H9 (cell line): ENCODE measurements around the gene HEYL. TPM values are rescaled to one million over a fixed set of nuclear protein-coding genes. Genes with fewer than 3 reads are reported as not detected.

ENCODE experiments used
- DNase-seq: peaks from one replicate; pipeline ENCODE4 v3.0.0-alpha.2; 2017
- H2AFZ ChIP-seq: one replicate; pipeline ENCODE4 v1.6.1; 2013; ENCODE audit warnings: mild to moderate bottlenecking, low read length, control low read depth, moderate library complexity
- H2AK5ac ChIP-seq: 2 replicates; pipeline ENCODE4 v1.6.1; 2013; ENCODE audit warnings: low read length, control low read depth, mixed read lengths; ENCODE audit not compliant: insufficient read length
- H2BK120ac ChIP-seq: one replicate; pipeline ENCODE4 v1.6.1; 2013; ENCODE audit warnings: low read depth, mild to moderate bottlenecking, low read length, control low read depth, inconsistent platforms; ENCODE audit not compliant: poor library complexity, severe bottlenecking
- H2BK12ac ChIP-seq: 2 replicates; pipeline ENCODE4 v1.6.1; 2013; ENCODE audit warnings: low read length, control low read depth, mixed read lengths, low read depth; ENCODE audit not compliant: insufficient read length
- H2BK15ac ChIP-seq: 2 replicates; pipeline ENCODE4 v1.6.1; 2013; ENCODE audit warnings: low read depth, low read length, control low read depth
- H2BK20ac ChIP-seq: one replicate; pipeline ENCODE4 v1.6.1; 2013; ENCODE audit warnings: low read depth, mild to moderate bottlenecking, low read length, control low read depth, inconsistent platforms; ENCODE audit not compliant: poor library complexity, severe bottlenecking
- H2BK5ac ChIP-seq: 2 replicates; pipeline ENCODE4 v1.6.1; 2013; ENCODE audit warnings: low read length, control low read depth, mixed read lengths; ENCODE audit not compliant: insufficient read length
- H3K14ac ChIP-seq: 2 replicates; pipeline ENCODE4 v1.6.1; 2013; ENCODE audit warnings: low read length, control low read depth; ENCODE audit not compliant: insufficient read depth
- H3K18ac ChIP-seq: 2 replicates; pipeline ENCODE4 v1.6.1; 2013; ENCODE audit warnings: low read depth, mild to moderate bottlenecking, mixed read lengths, low read length, control low read depth; ENCODE audit not compliant: insufficient read length
- H3K23ac ChIP-seq: 2 replicates; pipeline ENCODE4 v1.6.1; 2013; ENCODE audit warnings: low read length, control low read depth, mixed read lengths, low read depth; ENCODE audit not compliant: insufficient read length
- H3K23me2 ChIP-seq: 2 replicates; pipeline ENCODE4 v1.6.1; 2013; ENCODE audit warnings: low read depth, mild to moderate bottlenecking, mixed read lengths, low read length, control low read depth; ENCODE audit not compliant: insufficient read length, poor library complexity, severe bottlenecking
- H3K27ac ChIP-seq: 2 replicates; pipeline ENCODE4 v1.5.1; 2013; ENCODE audit warnings: low read length, control low read depth, mixed read lengths, low read depth; ENCODE audit not compliant: insufficient read length
- H3K27me3 ChIP-seq: 2 replicates; pipeline ENCODE4 v1.6.1; 2013; ENCODE audit warnings: low read length, control low read depth, inconsistent platforms; ENCODE audit not compliant: insufficient read depth
- H3K4ac ChIP-seq: 2 replicates; pipeline ENCODE4 v1.6.1; 2013; ENCODE audit warnings: low read depth, mild to moderate bottlenecking, control low read depth, inconsistent platforms, low read length, moderate library complexity
- H3K4me1 ChIP-seq: 2 replicates; pipeline ENCODE4 v1.6.1; 2013; ENCODE audit warnings: low read length, control low read depth, inconsistent platforms; ENCODE audit not compliant: insufficient read depth
- H3K4me2 ChIP-seq: 2 replicates; pipeline ENCODE4 v1.6.1; 2013; ENCODE audit warnings: low read length, control low read depth, mixed read lengths; ENCODE audit not compliant: insufficient read length, insufficient read depth
- H3K56ac ChIP-seq: 2 replicates; pipeline ENCODE4 v1.6.1; 2013; ENCODE audit warnings: low read depth, mild to moderate bottlenecking, mixed read lengths, low read length, control low read depth; ENCODE audit not compliant: insufficient read length
- H3K79me1 ChIP-seq: 2 replicates; pipeline ENCODE4 v1.6.1; 2013; ENCODE audit warnings: low read depth, mild to moderate bottlenecking, moderate library complexity, low read length, control low read depth, inconsistent platforms; ENCODE audit not compliant: insufficient read depth, poor library complexity, severe bottlenecking
- H3K79me2 ChIP-seq: 2 replicates; pipeline ENCODE4 v1.6.1; 2013; ENCODE audit warnings: low read length, control low read depth, inconsistent platforms; ENCODE audit not compliant: insufficient read depth
- H3K9ac ChIP-seq: 2 replicates; pipeline ENCODE4 v1.6.1; 2013; ENCODE audit warnings: low read length, control low read depth, mixed read lengths; ENCODE audit not compliant: insufficient read length; ENCODE audit errors: extremely low read depth
- H3K9me3 ChIP-seq: one replicate; pipeline ENCODE4 v1.6.1; 2013; ENCODE audit warnings: low read depth, low read length, inconsistent platforms; ENCODE audit not compliant: control insufficient read depth
- H3T11ph ChIP-seq: one replicate; pipeline ENCODE4 v1.6.1; 2013; ENCODE audit warnings: mild to moderate bottlenecking, low read length, control low read depth, inconsistent platforms
- H4K20me1 ChIP-seq: one replicate; pipeline ENCODE4 v1.6.1; 2013; ENCODE audit not compliant: control insufficient read depth, insufficient read length, insufficient read depth
- H4K5ac ChIP-seq: 2 replicates; pipeline ENCODE4 v1.6.1; 2013; ENCODE audit warnings: low read depth, mild to moderate bottlenecking, mixed read lengths, low read length, control low read depth; ENCODE audit not compliant: insufficient read length
- H4K8ac ChIP-seq: replicated peaks from 2 replicates; pipeline ENCODE4 v1.6.1; 2013; ENCODE audit warnings: low read length, control low read depth, mixed read lengths, low read depth; ENCODE audit not compliant: insufficient read length
- H4K91ac ChIP-seq: 2 replicates; pipeline ENCODE4 v1.6.1; 2013; ENCODE audit warnings: low read depth, mild to moderate bottlenecking, moderate library complexity, mixed read lengths, low read length, control low read depth; ENCODE audit not compliant: insufficient read length
- H3K27ac Mint-ChIP-seq, 3 experiments: 2 replicates in 2 of 3; 3 replicates in 1 of 3; pipeline ENCODE4 v1.8.0; 2020 to 2021; ENCODE audit warnings: mixed read lengths in 3 of 3, mild to moderate bottlenecking in 1 of 3, moderate library complexity in 1 of 3
- H3K27me3 Mint-ChIP-seq: 2 replicates; pipeline ENCODE4 v1.8.0; 2021; ENCODE audit warnings: low read depth, mild to moderate bottlenecking, moderate library complexity, mixed read lengths
- H3K36me3 Mint-ChIP-seq, 3 experiments: 2 replicates in 2 of 3; 3 replicates in 1 of 3; pipeline ENCODE4 v1.8.0; 2020 to 2021; ENCODE audit warnings: low read depth in 3 of 3, mixed read lengths in 3 of 3; ENCODE audit not compliant: insufficient read depth in 1 of 3
- H3K4me1 Mint-ChIP-seq, 2 experiments: 2 replicates each; pipeline ENCODE4 v1.8.0; 2020; ENCODE audit warnings: mixed read lengths in 2 of 2
- H3K4me3 Mint-ChIP-seq, 2 experiments: 2 replicates in 1 of 2; 3 replicates in 1 of 2; pipeline ENCODE4 v1.8.0; 2020 to 2021; ENCODE audit warnings: mild to moderate bottlenecking in 2 of 2, mixed read lengths in 2 of 2, moderate library complexity in 1 of 2
- H3K9me3 Mint-ChIP-seq, 2 experiments: 2 replicates in 1 of 2; 3 replicates in 1 of 2; pipeline ENCODE4 v1.8.0; 2020; ENCODE audit warnings: mild to moderate bottlenecking in 2 of 2, mixed read lengths in 2 of 2, moderate library complexity in 1 of 2
- CTCF ChIP-seq: fragments of 200-600 bp; sonication (generic); conservative IDR thresholded peaks from 3 replicates; pipeline ENCODE4 v1.8.0; 2021; ENCODE audit warnings: antibody characterized with exemption, mild to moderate bottlenecking
- WGBS: extraction: QIAGEN DNeasy Blood & Tissue Kit; methylation state at CpG from one replicate; pipeline ENCODE4 v1.1.7; 2013; ENCODE audit warnings: missing lambda C conversion rate, low lambda C conversion rate, mixed read lengths; ENCODE audit not compliant: insufficient read length; ENCODE audit errors: extremely low coverage; 5-methylcytosine and 5-hydroxymethylcytosine counted together
- total RNA-seq: library from RNA; stranded (reverse); gene quantifications from 2 replicates; pipeline ENCODE4 v1.2.1, GENCODE V29; 2021

HEYL gene
- total RNA-seq, 1 experiment from 2014 or later, result 1.9 TPM

- H4K5ac ChIP-seq, result no peak overlapping the region
- Mint-ChIP-seq H3K9me3 (peaks cover 0 to 3% of the 10 kb centered on the region in 2 experiments; a peak in 1 of 5 replicates), H3K4me1 (no peaks in the 10 kb centered on the region), H3K4me3 (no peak overlapping the region), H3K36me3 (no peaks in the 10 kb centered on the region; a peak in 1 of 7 replicates), H3K27ac (no peak overlapping the region), H3K27me3 (peaks cover 80% of the 10 kb centered on the region)
- no peak overlapping the region for H2BK12ac ChIP-seq
- no peak for DNase-seq
- H3K4ac ChIP-seq, result no peak overlapping the region
- H4K91ac ChIP-seq, result no peak overlapping the region
- H3K27me3 ChIP-seq, result no peaks in the 10 kb centered on the region; the same call in 1 of the 2 replicates
- TF ChIP-seq CTCF, result no peak
- no peaks in the 10 kb centered on the region for H4K20me1 ChIP-seq
- H3K23ac ChIP-seq, result no peak overlapping the region
- H2BK120ac ChIP-seq, result no peak overlapping the region
- no peaks in the 10 kb centered on the region for H3K9me3 ChIP-seq
- H3K4me1 ChIP-seq, result no peaks in the 10 kb centered on the region
- no peak overlapping the region for H3K18ac ChIP-seq
- H3K23me2 ChIP-seq, result no peaks in the 10 kb centered on the region
- H3K56ac ChIP-seq, result no peak overlapping the region
- H3K27ac ChIP-seq, result no peak overlapping the region
- no peak overlapping the region for H4K8ac ChIP-seq
- no peak overlapping the region for H3K4me2 ChIP-seq
- WGBS, result no CpG with 5 or more reads among the region's 6 CpGs
- no peak overlapping the region for H2AK5ac ChIP-seq
- no peak overlapping the region for H3K14ac ChIP-seq
- no peak overlapping the region for H2BK15ac ChIP-seq
- H2BK20ac ChIP-seq, result no peak overlapping the region
- no peaks in the 10 kb centered on the region for H3K79me2 ChIP-seq
- H3T11ph ChIP-seq, result no peak overlapping the region
- H2BK5ac ChIP-seq, result no peak overlapping the region
- H2AFZ ChIP-seq, result no peak overlapping the region
- no peak overlapping the region for H3K9ac ChIP-seq
- no peaks in the 10 kb centered on the region for H3K79me1 ChIP-seq
Measured at GRCh38 chr1:39596163-39596562, 43.3 kb downstream of the HEYL start.
